Measurements from ENCODE around the gene VPS13D.

Gene VPS13D

DNA sequence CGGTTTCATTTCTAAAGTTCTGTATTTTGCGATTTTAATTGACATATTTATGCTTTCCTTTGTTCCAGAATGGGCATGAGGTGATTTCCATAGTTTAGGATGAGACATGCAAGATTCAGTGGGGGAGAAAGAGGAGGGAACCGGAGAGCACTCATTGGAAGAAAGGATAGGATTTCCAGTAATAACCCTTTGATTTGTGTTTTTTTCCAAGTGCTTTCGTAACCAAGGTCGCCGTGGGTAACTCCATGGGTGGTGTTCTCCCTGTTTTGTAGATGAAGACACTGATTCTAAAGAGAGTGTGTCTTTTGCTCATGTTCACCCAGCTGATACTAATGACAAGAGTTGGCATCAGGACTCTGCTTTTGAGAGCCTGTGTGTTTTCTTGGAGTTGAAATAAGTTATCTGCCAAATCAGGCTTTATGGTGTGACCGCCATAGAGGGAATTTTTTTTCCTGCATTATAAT, 218.1 kb downstream of the VPS13D start:
- H3K4me3 ChIP-seq (ENCODE audit: low read depth, low read length), result no peak overlapping the region
- TF ChIP-seq, protein P1, sequence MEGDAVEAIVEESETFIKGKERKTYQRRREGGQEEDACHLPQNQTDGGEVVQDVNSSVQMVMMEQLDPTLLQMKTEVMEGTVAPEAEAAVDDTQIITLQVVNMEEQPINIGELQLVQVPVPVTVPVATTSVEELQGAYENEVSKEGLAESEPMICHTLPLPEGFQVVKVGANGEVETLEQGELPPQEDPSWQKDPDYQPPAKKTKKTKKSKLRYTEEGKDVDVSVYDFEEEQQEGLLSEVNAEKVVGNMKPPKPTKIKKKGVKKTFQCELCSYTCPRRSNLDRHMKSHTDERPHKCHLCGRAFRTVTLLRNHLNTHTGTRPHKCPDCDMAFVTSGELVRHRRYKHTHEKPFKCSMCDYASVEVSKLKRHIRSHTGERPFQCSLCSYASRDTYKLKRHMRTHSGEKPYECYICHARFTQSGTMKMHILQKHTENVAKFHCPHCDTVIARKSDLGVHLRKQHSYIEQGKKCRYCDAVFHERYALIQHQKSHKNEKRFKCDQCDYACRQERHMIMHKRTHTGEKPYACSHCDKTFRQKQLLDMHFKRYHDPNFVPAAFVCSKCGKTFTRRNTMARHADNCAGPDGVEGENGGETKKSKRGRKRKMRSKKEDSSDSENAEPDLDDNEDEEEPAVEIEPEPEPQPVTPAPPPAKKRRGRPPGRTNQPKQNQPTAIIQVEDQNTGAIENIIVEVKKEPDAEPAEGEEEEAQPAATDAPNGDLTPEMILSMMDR (IDR thresholded peaks at IDR 0.05; ENCODE audit: control insufficient read depth, extremely low read depth, insufficient read depth), result no peak
- no peak for DNase-seq (ENCODE audit: low read depth)

DNA sequence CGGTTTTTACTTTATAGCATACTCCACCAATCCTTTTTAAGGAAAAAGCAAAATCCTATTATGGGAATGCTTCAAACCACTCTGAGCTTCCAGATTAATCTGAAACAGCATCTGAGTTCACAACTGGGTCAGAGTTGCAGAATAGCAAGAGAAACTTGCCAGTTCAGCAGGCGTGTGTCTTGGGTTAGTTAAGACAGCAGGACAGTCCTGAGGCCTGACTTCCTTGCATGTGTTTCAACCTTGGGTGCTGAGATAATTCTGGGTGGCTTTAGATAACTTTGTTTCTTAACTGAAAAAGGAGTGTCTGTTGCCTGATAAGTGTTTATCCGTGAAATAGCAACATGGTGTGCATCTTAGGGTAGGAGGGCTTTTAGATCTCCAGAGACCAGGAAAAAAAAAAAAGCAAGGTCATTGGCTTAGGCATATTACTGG, 218.9 kb downstream of the VPS13D start:
- no peak overlapping the region for H3K4me3 ChIP-seq (ENCODE audit: low read depth, low read length)
- no peak for DNase-seq (ENCODE audit: low read depth)
- TF ChIP-seq, protein P1 (IDR thresholded peaks at IDR 0.05; ENCODE audit: control insufficient read depth, extremely low read depth, insufficient read depth), result no peak

DNA sequence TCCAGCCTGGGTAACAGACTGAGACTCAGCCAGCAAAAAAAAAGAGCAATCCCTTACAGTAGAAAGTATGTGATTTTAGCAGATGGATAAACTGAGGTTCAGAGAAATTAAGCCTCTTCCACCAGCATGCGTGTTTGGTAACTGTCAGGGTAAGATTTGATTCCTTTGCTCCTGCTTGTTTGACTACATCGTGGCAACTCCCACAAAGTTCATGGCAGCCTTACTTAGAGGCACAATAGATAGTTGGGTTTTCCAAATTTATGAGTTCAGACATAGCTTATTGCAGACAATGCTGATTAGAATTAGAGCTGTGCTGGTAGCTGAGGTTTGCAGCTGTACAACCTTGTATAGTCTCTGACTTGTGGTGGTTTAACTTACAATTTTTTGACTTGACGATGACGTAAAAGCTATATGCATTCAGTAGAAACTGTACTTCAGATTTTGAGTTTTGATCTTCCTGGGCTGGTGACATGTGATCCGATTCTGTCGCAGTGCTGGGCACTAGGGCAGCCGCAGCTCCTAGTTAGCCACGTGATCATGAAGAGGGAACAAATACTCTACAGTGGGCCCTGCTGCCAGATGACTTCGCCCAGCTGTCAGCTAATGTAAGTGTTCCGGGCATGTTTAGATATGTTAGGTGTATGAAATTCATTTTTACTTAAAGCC, 220.4 kb downstream of the VPS13D start:
- TF ChIP-seq, protein P1 (IDR thresholded peaks at IDR 0.05; ENCODE audit: control insufficient read depth, extremely low read depth, insufficient read depth), result no peak
- no peak overlapping the region for H3K4me3 ChIP-seq (ENCODE audit: low read depth, low read length)
- DNase-seq (ENCODE audit: low read depth), result no peak

- no peak overlapping the region for H3K4me3 ChIP-seq (ENCODE audit: low read depth, low read length)
- DNase-seq (ENCODE audit: low read depth), result no peak
- TF ChIP-seq, protein P1 (IDR thresholded peaks at IDR 0.05; ENCODE audit: control insufficient read depth, extremely low read depth, insufficient read depth), result no peak
Observed at GRCh38 chr1:12450756-12451559, 221.1 kb downstream of the VPS13D start.

DNA sequence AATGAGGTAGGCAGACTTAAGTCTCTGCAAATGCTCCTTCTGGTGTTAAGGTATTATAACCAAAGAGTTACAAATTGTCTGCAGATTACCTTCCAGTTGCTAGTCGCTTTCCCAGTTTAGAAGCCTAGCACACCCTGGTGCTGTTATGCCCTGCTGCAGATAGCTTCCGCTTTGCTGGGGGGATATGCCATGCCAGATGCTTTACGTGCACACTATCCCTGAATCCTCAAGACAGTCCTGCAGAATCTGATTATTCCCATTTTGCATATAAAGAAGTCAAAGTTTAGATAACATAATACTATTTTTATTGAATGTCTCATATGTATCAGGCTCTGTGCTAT, 221.7 kb downstream of the VPS13D start:
- no peak for DNase-seq (ENCODE audit: low read depth)
- TF ChIP-seq, protein P1 (IDR thresholded peaks at IDR 0.05; ENCODE audit: control insufficient read depth, extremely low read depth, insufficient read depth), result no peak
- no peak overlapping the region for H3K4me3 ChIP-seq (ENCODE audit: low read depth, low read length)

- H3K4me3 ChIP-seq (ENCODE audit: low read depth, low read length), result no peak overlapping the region
- TF ChIP-seq, protein P1 (IDR thresholded peaks at IDR 0.05; ENCODE audit: control insufficient read depth, extremely low read depth, insufficient read depth), result no peak
- no peak for DNase-seq (ENCODE audit: low read depth)
Observed at GRCh38 chr1:12452262-12452661, 222.4 kb downstream of the VPS13D start.

Measured in LNCaP clone FGC (cell line).